Measurements from ENCODE around the gene NDRG4.

Gene NDRG4

DNA sequence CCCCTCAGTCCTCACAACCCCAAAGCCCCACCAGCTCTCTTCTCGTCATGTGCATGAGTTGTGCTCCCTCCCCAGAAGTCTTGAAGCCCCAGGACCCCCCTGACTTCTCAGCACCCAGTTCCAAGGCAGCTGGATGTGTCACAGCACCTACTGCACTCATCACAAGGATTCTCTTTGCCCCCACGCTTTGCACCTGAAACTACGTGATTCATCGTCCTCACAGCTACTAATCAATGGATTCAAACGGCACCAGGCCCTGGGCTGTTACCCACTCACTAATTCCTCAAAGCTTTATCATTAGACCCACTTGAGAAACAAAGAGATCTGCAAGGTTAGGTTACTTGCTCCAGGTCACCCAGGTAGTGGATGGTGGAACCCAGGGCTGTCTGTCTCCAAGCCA is 45.1 kb upstream of the NDRG4 start:
- Histone ChIP-seq H3K27me3 (ENCODE audit: insufficient read depth, low read length, poor library complexity, severe bottlenecking) (no peaks in the 10 kb centered on the region), H3K9ac (ENCODE audit: low read depth, low read length, poor library complexity, severe bottlenecking) (no peak overlapping the region), H3K9me3 (ENCODE audit: insufficient read depth, low read depth, low read length) (no peaks in the 10 kb centered on the region), H3K4me3 (ENCODE audit: low read length, poor library complexity, severe bottlenecking) (no peak overlapping the region), H3K4me1 (ENCODE audit: insufficient read depth, low read length, poor library complexity, severe bottlenecking) (peaks cover 4% of the 10 kb centered on the region), H4K20me1 (ENCODE audit: insufficient read depth, low read length, poor library complexity, severe bottlenecking) (no peaks in the 10 kb centered on the region), H3K4me2 (ENCODE audit: low read depth, low read length, poor library complexity, severe bottlenecking) (no peak overlapping the region), H3K9me2 (replicated peaks; ENCODE audit: low read depth, low read length) (no peaks in the 10 kb centered on the region), H3K79me2 (ENCODE audit: insufficient read depth, low read length) (no peaks in the 10 kb centered on the region), H3F3A (ENCODE audit: low read depth) (no peaks in the 10 kb centered on the region), H2AFZ (ENCODE audit: low read length) (no peak overlapping the region), H3K36me3 (ENCODE audit: insufficient read depth, low read length) (no peaks in the 10 kb centered on the region)
- no peak for TF ChIP-seq CTCF (conservative IDR thresholded peaks at IDR 0.05; ENCODE audit: low read length)
- TF ChIP-seq EZH2phosphoT487 (IDR thresholded peaks at IDR 0.05; ENCODE audit: borderline replicate concordance) = no peak

DNA sequence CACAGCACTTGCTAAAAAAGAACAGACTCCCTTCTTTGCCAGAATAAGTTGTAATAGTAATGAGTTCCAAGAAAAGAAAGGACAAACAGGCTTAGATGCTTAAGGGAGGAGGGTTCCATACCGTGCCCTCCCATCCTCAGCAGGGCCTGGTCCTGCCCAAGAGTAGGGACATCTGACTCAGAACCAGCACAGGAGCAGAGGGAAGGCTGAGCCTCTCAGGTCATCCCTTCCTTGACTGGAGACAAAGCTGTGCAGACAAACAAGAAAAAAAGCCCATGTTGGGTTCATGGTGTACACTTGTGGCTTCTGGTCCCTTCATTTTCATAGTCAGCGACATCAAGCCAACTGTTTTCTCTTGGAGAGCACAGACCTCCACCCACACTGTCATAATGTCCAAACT is 44.2 kb upstream of the NDRG4 start:
- Histone ChIP-seq H3K9ac (ENCODE audit: low read depth, low read length, poor library complexity, severe bottlenecking) (no peak overlapping the region), H4K20me1 (ENCODE audit: insufficient read depth, low read length, poor library complexity, severe bottlenecking) (no peaks in the 10 kb centered on the region), H3K36me3 (ENCODE audit: insufficient read depth, low read length) (no peaks in the 10 kb centered on the region), H3K9me3 (ENCODE audit: insufficient read depth, low read depth, low read length) (no peaks in the 10 kb centered on the region), H3K4me3 (ENCODE audit: low read length, poor library complexity, severe bottlenecking) (no peak overlapping the region), H3K27me3 (ENCODE audit: insufficient read depth, low read length, poor library complexity, severe bottlenecking) (no peaks in the 10 kb centered on the region), H3K4me2 (ENCODE audit: low read depth, low read length, poor library complexity, severe bottlenecking) (no peak overlapping the region), H3F3A (ENCODE audit: low read depth) (no peaks in the 10 kb centered on the region), H3K9me2 (replicated peaks; ENCODE audit: low read depth, low read length) (no peaks in the 10 kb centered on the region), H2AFZ (ENCODE audit: low read length) (no peak overlapping the region), H3K4me1 (ENCODE audit: insufficient read depth, low read length, poor library complexity, severe bottlenecking) (no peaks in the 10 kb centered on the region), H3K79me2 (ENCODE audit: insufficient read depth, low read length) (no peaks in the 10 kb centered on the region)
- TF ChIP-seq EZH2phosphoT487 (IDR thresholded peaks at IDR 0.05; ENCODE audit: borderline replicate concordance) = no peak
- no peak for TF ChIP-seq CTCF (conservative IDR thresholded peaks at IDR 0.05; ENCODE audit: low read length)

GRCh38 chr16:58456193-58456592 is 43.8 kb upstream of the NDRG4 start:
- Histone ChIP-seq H3K9me3 (ENCODE audit: insufficient read depth, low read depth, low read length) (no peaks in the 10 kb centered on the region), H3K4me2 (ENCODE audit: low read depth, low read length, poor library complexity, severe bottlenecking) (no peak overlapping the region), H3K27me3 (ENCODE audit: insufficient read depth, low read length, poor library complexity, severe bottlenecking) (no peaks in the 10 kb centered on the region), H3K4me1 (ENCODE audit: insufficient read depth, low read length, poor library complexity, severe bottlenecking) (no peaks in the 10 kb centered on the region), H3K9me2 (replicated peaks; ENCODE audit: low read depth, low read length) (no peaks in the 10 kb centered on the region), H3K4me3 (ENCODE audit: low read length, poor library complexity, severe bottlenecking) (no peak overlapping the region), H3F3A (ENCODE audit: low read depth) (no peaks in the 10 kb centered on the region), H2AFZ (ENCODE audit: low read length) (no peak overlapping the region), H3K9ac (ENCODE audit: low read depth, low read length, poor library complexity, severe bottlenecking) (no peak overlapping the region), H3K79me2 (ENCODE audit: insufficient read depth, low read length) (no peaks in the 10 kb centered on the region), H4K20me1 (ENCODE audit: insufficient read depth, low read length, poor library complexity, severe bottlenecking) (no peaks in the 10 kb centered on the region), H3K36me3 (ENCODE audit: insufficient read depth, low read length) (no peaks in the 10 kb centered on the region)
- TF ChIP-seq EZH2phosphoT487 (IDR thresholded peaks at IDR 0.05; ENCODE audit: borderline replicate concordance) (no peak), CTCF (conservative IDR thresholded peaks at IDR 0.05; ENCODE audit: low read length) (no peak)
